Stimulated activated naive CD8-positive, alpha-beta T cell treated with anti-CD3 and anti-CD28 coated beads, Interleukin-15, Interleukin-2, amounts not matched to agents 100 ng/mL and 50 ng/mL, for 24 hours (primary cell): Measurements from ENCODE around the gene SCN3A.

Experiments used
- H3K27ac Mint-ChIP-seq: one replicate; pipeline ENCODE4 v1.8.0; 2021; ENCODE audit warnings: mild to moderate bottlenecking, mixed read lengths
- H3K27me3 Mint-ChIP-seq: one replicate; pipeline ENCODE4 v1.8.0; 2021; ENCODE audit warnings: mixed read lengths
- H3K36me3 Mint-ChIP-seq: one replicate; pipeline ENCODE4 v1.8.0; 2021; ENCODE audit warnings: low read depth, mixed read lengths
- H3K4me1 Mint-ChIP-seq: one replicate; pipeline ENCODE4 v1.8.0; 2021; ENCODE audit warnings: low read depth, mixed read lengths
- H3K4me3 Mint-ChIP-seq: one replicate; pipeline ENCODE4 v1.8.0; 2021; ENCODE audit warnings: mild to moderate bottlenecking, mixed read lengths
- H3K9me3 Mint-ChIP-seq: one replicate; pipeline ENCODE4 v1.8.0; 2021; ENCODE audit warnings: mixed read lengths

The SCN3A gene

GRCh38 chr2:165203689-165204559 lies at the start of gene SCN3A:
Gene SCN3A (minus strand): TSS chr2:165204050. CDS start chr2:165176394, 27,656 bp downstream.
- Mint-ChIP-seq H3K9me3 (no peaks in the 10 kb centered on the region), H3K4me1 (peaks cover 9% of the 10 kb centered on the region), H3K36me3 (no peaks in the 10 kb centered on the region), H3K27ac (no peak within 1 kb of the TSS), H3K4me3 (peak within 1 kb of the TSS; percentile 56), H3K27me3 (no peaks in the 10 kb centered on the region)

- Mint-ChIP-seq H3K36me3 (no peaks in the 10 kb centered on the region), H3K4me1 (no peaks in the 10 kb centered on the region), H3K27ac (no peak overlapping the region), H3K27me3 (peaks cover 14% of the 10 kb centered on the region), H3K9me3 (peaks cover 4% of the 10 kb centered on the region), H3K4me3 (no peak overlapping the region)
These were observed 49.3 kb upstream of the SCN3A start for GRCh38 chr2:165253178-165253577.

- Mint-ChIP-seq H3K27me3 (peaks cover 10% of the 10 kb centered on the region), H3K36me3 (no peaks in the 10 kb centered on the region), H3K9me3 (no peaks in the 10 kb centered on the region), H3K27ac (no peak overlapping the region), H3K4me3 (no peak overlapping the region), H3K4me1 (no peaks in the 10 kb centered on the region)
These were observed 47.5 kb upstream of the SCN3A start for GRCh38 chr2:165251366-165251765.

GRCh38 chr2:165248238-165248637 lies 44.4 kb upstream of the SCN3A start:
- Mint-ChIP-seq H3K27me3 (peaks cover 10% of the 10 kb centered on the region), H3K4me1 (no peaks in the 10 kb centered on the region), H3K27ac (no peak overlapping the region), H3K36me3 (no peaks in the 10 kb centered on the region), H3K4me3 (no peak overlapping the region), H3K9me3 (no peaks in the 10 kb centered on the region)

GRCh38 chr2:165245081-165245793 lies 41.4 kb upstream of the SCN3A start:
- Mint-ChIP-seq H3K4me1 (no peaks in the 10 kb centered on the region), H3K27ac (no peak overlapping the region), H3K4me3 (no peak overlapping the region), H3K9me3 (no peaks in the 10 kb centered on the region), H3K36me3 (no peaks in the 10 kb centered on the region), H3K27me3 (no peaks in the 10 kb centered on the region)

- no peak overlapping the region for H3K4me3 Mint-ChIP-seq
- H3K9me3 Mint-ChIP-seq: no peaks in the 10 kb centered on the region
These were observed 37.1 kb upstream of the SCN3A start for GRCh38 chr2:165240916-165241315.

GRCh38 chr2:165239856-165240515 lies 36.1 kb upstream of the SCN3A start:
- no peaks in the 10 kb centered on the region for H3K36me3 Mint-ChIP-seq
- no peaks in the 10 kb centered on the region for H3K4me1 Mint-ChIP-seq
- no peaks in the 10 kb centered on the region for H3K9me3 Mint-ChIP-seq
- H3K27me3 Mint-ChIP-seq: peaks cover 10% of the 10 kb centered on the region
- H3K4me3 Mint-ChIP-seq: no peak overlapping the region
- no peak overlapping the region for H3K27ac Mint-ChIP-seq

More at GRCh38 chr2:165240916-165241315, 37.1 kb upstream of the SCN3A start:
- H3K36me3 Mint-ChIP-seq: no peaks in the 10 kb centered on the region
- peaks cover 7% of the 10 kb centered on the region for H3K27me3 Mint-ChIP-seq
- no peaks in the 10 kb centered on the region for H3K4me1 Mint-ChIP-seq
- H3K27ac Mint-ChIP-seq: no peak overlapping the region

- peaks cover 10% of the 10 kb centered on the region for H3K27me3 Mint-ChIP-seq
- H3K4me1 Mint-ChIP-seq: no peaks in the 10 kb centered on the region
- H3K27ac Mint-ChIP-seq: no peak within 1 kb of the TSS
- no peak within 1 kb of the TSS for H3K4me3 Mint-ChIP-seq
- H3K36me3 Mint-ChIP-seq: no peaks in the 10 kb centered on the region
- H3K9me3 Mint-ChIP-seq: no peaks in the 10 kb centered on the region
These were observed 35.4 kb upstream of the SCN3A start, which contains the start of gene SCN2A for GRCh38 chr2:165239230-165239629. Gene SCN2A (plus strand): TSS chr2:165239414. CDS start chr2:165295824, 56,410 bp downstream.

- no peaks in the 10 kb centered on the region for H3K9me3 Mint-ChIP-seq
- no peaks in the 10 kb centered on the region for H3K4me1 Mint-ChIP-seq
- H3K4me3 Mint-ChIP-seq: no peak overlapping the region
- no peaks in the 10 kb centered on the region for H3K36me3 Mint-ChIP-seq
- no peak overlapping the region for H3K27ac Mint-ChIP-seq
- peaks cover 10% of the 10 kb centered on the region for H3K27me3 Mint-ChIP-seq
These were observed 34.4 kb upstream of the SCN3A start for GRCh38 chr2:165238295-165238694.

GRCh38 chr2:165237056-165237455 lies 33.2 kb upstream of the SCN3A start:
- Mint-ChIP-seq H3K9me3 (no peaks in the 10 kb centered on the region), H3K4me1 (no peaks in the 10 kb centered on the region), H3K27me3 (peaks cover 10% of the 10 kb centered on the region), H3K4me3 (no peak overlapping the region), H3K27ac (no peak overlapping the region), H3K36me3 (no peaks in the 10 kb centered on the region)

GRCh38 chr2:165227571-165227970 lies 23.7 kb upstream of the SCN3A start:
- no peaks in the 10 kb centered on the region for H3K27me3 Mint-ChIP-seq
- H3K27ac Mint-ChIP-seq: no peak overlapping the region
- H3K4me3 Mint-ChIP-seq: no peak overlapping the region
- H3K36me3 Mint-ChIP-seq: no peaks in the 10 kb centered on the region
- H3K9me3 Mint-ChIP-seq: no peaks in the 10 kb centered on the region
- no peaks in the 10 kb centered on the region for H3K4me1 Mint-ChIP-seq

- Mint-ChIP-seq H3K27ac (no peak overlapping the region), H3K9me3 (no peaks in the 10 kb centered on the region), H3K36me3 (no peaks in the 10 kb centered on the region), H3K4me1 (no peaks in the 10 kb centered on the region), H3K27me3 (no peaks in the 10 kb centered on the region), H3K4me3 (no peak overlapping the region)
These were observed 21.1 kb upstream of the SCN3A start for GRCh38 chr2:165224941-165225340.

GRCh38 chr2:165219481-165219880 lies 15.6 kb upstream of the SCN3A start:
- no peaks in the 10 kb centered on the region for H3K4me1 Mint-ChIP-seq
- H3K36me3 Mint-ChIP-seq: no peaks in the 10 kb centered on the region
- H3K9me3 Mint-ChIP-seq: no peaks in the 10 kb centered on the region
- no peak overlapping the region for H3K4me3 Mint-ChIP-seq
- no peak overlapping the region for H3K27ac Mint-ChIP-seq
- no peaks in the 10 kb centered on the region for H3K27me3 Mint-ChIP-seq

GRCh38 chr2:165214093-165214492 lies 10.2 kb upstream of the SCN3A start:
- Mint-ChIP-seq H3K9me3 (no peaks in the 10 kb centered on the region), H3K4me1 (no peaks in the 10 kb centered on the region), H3K27ac (no peak overlapping the region), H3K27me3 (peaks cover 5% of the 10 kb centered on the region), H3K36me3 (no peaks in the 10 kb centered on the region), H3K4me3 (no peak overlapping the region)

- no peaks in the 10 kb centered on the region for H3K9me3 Mint-ChIP-seq
- no peak overlapping the region for H3K27ac Mint-ChIP-seq
- no peaks in the 10 kb centered on the region for H3K27me3 Mint-ChIP-seq
- H3K4me1 Mint-ChIP-seq: peaks cover 3% of the 10 kb centered on the region
- H3K36me3 Mint-ChIP-seq: no peaks in the 10 kb centered on the region
- no peak overlapping the region for H3K4me3 Mint-ChIP-seq
These were observed 4.2 kb upstream of the SCN3A start for GRCh38 chr2:165208094-165208493.
